Activated T-helper 1 cell treated with anti-CD3 and anti-CD28 coated beads, Interleukin-12 subunit alpha, Interleukin-12 subunit beta, Interleukin-2, Interleukin-4 antibody, amounts not matched to agents 30 ng/mL and 10 ng/mL and 1 ng/mL, durations not matched to agents 14 hours and 24 hours and 36 hours (primary cell): ENCODE measurements around the gene MAST1. TPM values are rescaled to one million over a fixed set of nuclear protein-coding genes. Genes with fewer than 3 reads are reported as not detected.

Experiments used
- DNase-seq: peaks from one replicate; pipeline ENCODE4 v3.0.0; 2021; ENCODE audit warnings: low spot score
- H3K27ac Mint-ChIP-seq: one replicate; pipeline ENCODE4 v1.8.0; 2021; ENCODE audit warnings: mild to moderate bottlenecking, mixed read lengths
- H3K27me3 Mint-ChIP-seq: one replicate; pipeline ENCODE4 v1.8.0; 2022; ENCODE audit warnings: mild to moderate bottlenecking, moderate library complexity, mixed read lengths; ENCODE audit not compliant: insufficient read depth
- H3K36me3 Mint-ChIP-seq: one replicate; pipeline ENCODE4 v1.8.0; 2021; ENCODE audit warnings: low read depth, mixed read lengths
- H3K4me1 Mint-ChIP-seq: one replicate; pipeline ENCODE4 v1.8.0; 2021; ENCODE audit warnings: low read depth, mixed read lengths
- H3K4me3 Mint-ChIP-seq: one replicate; pipeline ENCODE4 v1.8.0; 2021; ENCODE audit warnings: mild to moderate bottlenecking, moderate library complexity, mixed read lengths
- H3K9me3 Mint-ChIP-seq: one replicate; pipeline ENCODE4 v1.8.0; 2021; ENCODE audit warnings: mixed read lengths
- intact Hi-C: fragments of 100-400 bp; cut with micrococcal nuclease; formaldehyde crosslinking; loops from one replicate; pipeline ENCODE4 v1.15.1; 2024
- total RNA-seq: library from RNA; stranded (reverse); gene quantifications from 2 replicates; pipeline ENCODE4 v1.2.3, GENCODE V29; 2022

The MAST1 gene
- total RNA-seq = 1.4 and 1.7 TPM in 2 replicates

DNA sequence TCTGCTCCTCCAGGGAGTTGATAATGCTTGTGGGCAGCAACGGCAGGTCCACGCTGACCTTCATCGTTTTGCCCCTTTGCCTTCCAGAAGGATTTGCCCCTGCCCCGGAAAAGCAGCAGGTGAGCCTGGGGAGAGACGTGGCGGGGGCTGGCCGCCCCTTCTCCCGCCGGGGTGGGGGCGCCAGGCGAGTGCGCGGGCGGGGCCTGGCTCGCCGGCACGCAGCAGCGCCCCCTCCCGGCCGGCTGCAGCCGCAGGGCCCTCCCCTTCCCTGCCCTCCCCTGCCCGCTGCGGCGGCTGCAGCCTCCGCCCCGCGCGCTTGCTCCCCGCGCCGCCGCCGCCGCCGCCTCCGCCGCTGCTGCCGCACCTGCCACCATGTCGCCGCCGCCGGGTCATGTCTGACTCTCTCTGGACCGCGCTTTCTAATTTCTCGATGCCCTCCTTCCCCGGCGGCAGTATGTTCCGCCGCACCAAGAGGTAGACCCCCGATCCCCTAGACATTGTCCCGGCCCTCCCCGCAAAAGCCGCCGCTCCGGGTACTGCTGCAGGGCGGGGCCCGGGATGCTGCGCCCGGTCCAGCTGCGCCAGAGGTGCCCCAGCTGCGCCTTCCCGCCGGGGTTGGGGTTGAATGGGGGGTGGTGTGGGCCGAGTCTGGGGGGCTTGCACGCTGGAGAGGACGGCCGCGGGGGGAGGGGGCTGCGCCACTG, at the start of gene MAST1:
TSS of gene MAST1 (plus strand) at position 334 of the 704 bp plus-strand sequence. CDS start at position 392, 58 bp downstream.
- peaks cover 5% of the 10 kb centered on the region for H3K36me3 Mint-ChIP-seq
- H3K4me3 Mint-ChIP-seq = peak within 1 kb of the TSS; percentile 68
- H3K9me3 Mint-ChIP-seq = no peaks in the 10 kb centered on the region
- H3K27me3 Mint-ChIP-seq = peaks cover 59% of the 10 kb centered on the region
- intact Hi-C loops = loop anchor here (5.0 kb wide), 2 partner anchors 174 to 259 kb away; no protein-coding TSS in a partner anchor
- no peak within 1 kb of the TSS for H3K27ac Mint-ChIP-seq
- peaks cover 30% of the 10 kb centered on the region for H3K4me1 Mint-ChIP-seq
- DNase-seq = peak; percentile 47

DNA sequence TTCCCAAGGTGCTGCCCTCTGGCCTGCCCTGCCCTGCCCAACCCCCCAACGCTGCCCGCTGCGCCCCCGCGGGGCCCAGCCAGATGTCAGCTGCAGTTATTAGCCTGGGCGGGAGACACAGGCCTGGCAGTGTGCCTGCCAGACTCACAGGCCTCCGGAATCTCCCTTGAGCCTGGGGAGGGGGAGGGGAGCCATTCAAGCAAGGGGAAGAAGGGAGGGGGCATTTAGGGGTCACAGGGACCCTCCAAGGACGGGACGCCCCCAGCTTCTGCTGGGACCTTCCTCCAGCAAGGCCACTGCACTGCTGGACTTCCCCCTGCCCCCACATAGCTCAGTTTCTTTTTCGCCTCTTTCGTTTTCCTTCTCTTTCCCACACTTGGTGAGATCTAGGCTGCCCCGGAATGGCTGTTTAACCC, 49.6 kb upstream of the MAST1 start:
- H3K36me3 Mint-ChIP-seq = peaks cover 10% of the 10 kb centered on the region
- H3K4me1 Mint-ChIP-seq = peaks cover 19% of the 10 kb centered on the region
- peak; percentile 15 for DNase-seq
- no peaks in the 10 kb centered on the region for H3K9me3 Mint-ChIP-seq
- H3K27me3 Mint-ChIP-seq = no peaks in the 10 kb centered on the region
- peak overlapping the region; percentile 91 for H3K4me3 Mint-ChIP-seq
- peak overlapping the region; percentile 98 for H3K27ac Mint-ChIP-seq
- intact Hi-C loops = loop anchor here (1.0 kb wide), 2 partner anchors 10 to 51 kb away; partner anchors contain the start of gene GET3

DNA sequence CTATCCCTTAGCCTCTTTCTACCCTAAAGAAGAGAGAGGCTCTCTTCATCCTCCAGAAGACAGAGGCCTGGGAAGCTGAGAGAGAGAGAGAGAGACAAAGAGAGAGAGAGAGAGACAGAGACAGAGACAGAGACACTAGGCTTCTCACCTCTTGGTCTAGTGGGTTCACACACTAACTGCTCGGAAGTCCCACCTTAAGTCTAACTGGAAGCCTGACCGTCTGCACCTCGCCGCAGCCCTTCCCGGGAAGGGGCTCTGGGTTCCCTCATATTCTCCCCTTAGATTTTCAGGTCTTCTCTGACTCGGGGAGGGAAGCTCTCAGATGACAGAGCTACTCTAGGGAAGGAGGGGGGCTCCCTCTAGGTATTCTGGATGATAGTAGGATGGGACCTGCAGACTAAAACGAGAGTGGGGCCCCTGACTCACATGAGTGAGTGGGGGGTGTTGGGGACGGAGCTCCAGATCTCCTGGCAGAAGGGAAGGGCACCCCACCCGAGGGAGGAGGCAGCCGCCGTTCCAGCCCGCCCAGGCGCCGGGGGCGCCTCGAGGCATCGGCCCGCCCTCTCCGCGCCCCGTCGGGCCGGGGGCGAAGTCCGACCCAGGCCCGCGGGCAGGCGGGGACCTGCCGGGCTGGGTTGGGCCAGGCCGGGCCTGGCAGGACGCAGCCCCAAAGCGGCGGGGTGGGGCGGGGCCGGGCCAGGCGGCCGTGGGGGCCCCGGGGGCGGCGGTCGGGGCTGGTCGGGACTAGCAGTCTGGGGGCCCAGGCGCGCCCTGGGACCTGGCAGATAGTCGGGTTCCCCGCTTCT, 49.0 kb upstream of the MAST1 start:
- peak overlapping the region; percentile 91 for H3K4me3 Mint-ChIP-seq
- intact Hi-C loops = loop anchor here (1.0 kb wide), 2 partner anchors 11 to 52 kb away; partner anchors contain the start of gene GET3
- H3K4me1 Mint-ChIP-seq = peaks cover 23% of the 10 kb centered on the region

DNA sequence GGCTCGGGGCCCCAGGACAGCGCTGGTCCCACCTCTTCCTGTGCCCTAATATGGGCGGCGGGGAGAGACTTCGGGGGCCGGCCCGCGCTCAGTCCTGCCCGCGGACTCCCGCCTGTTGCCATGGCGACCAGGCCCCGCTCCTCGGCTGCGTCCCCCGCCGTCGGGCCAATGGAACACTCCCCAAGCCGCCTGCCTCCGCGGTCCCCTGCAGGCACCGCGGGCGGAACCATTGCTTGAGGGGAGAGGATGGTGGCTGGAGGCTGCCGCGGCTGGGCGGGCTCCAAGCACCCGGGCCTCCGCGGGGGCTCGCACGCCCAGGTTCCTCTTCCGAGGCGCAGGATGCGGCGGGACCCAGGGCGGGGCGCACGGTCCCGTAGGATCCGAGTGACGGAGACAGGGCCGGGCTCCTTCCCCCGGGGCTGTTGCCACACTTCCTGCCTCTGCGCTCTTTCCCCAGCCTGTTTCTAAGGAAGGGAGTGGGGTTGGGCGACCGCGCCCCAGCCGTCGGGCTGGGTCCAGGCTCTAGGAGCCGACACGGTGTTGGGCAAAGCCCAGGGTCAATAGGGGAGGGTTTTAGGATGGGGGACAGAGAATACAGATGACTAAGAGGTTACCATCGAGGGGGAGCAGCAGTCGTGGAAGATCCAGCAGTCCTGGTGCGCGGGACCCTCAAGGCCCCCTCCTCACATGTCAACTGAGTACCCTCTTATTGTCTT, 48.3 kb upstream of the MAST1 start:
- H3K4me3 Mint-ChIP-seq = peak overlapping the region; percentile 97
- DNase-seq = peak; percentile 94
- intact Hi-C loops = loop anchor here (1.0 to 5.0 kb wide), 6 partner anchors 12 to 1703 kb away; partner anchors contain the start of genes CALR, GET3, LDLR and TNPO2
- H3K9me3 Mint-ChIP-seq = no peaks in the 10 kb centered on the region
- peaks cover 30% of the 10 kb centered on the region for H3K4me1 Mint-ChIP-seq
- no peaks in the 10 kb centered on the region for H3K27me3 Mint-ChIP-seq
- peaks cover 13% of the 10 kb centered on the region for H3K36me3 Mint-ChIP-seq
- H3K27ac Mint-ChIP-seq = peak overlapping the region; percentile 91

More for the DNA sequence above, 49.0 kb upstream of the MAST1 start:
- H3K36me3 Mint-ChIP-seq = peaks cover 13% of the 10 kb centered on the region
- no peaks in the 10 kb centered on the region for H3K27me3 Mint-ChIP-seq
- H3K9me3 Mint-ChIP-seq = no peaks in the 10 kb centered on the region
- H3K27ac Mint-ChIP-seq = peak overlapping the region; percentile 98
- no peak for DNase-seq

DNA sequence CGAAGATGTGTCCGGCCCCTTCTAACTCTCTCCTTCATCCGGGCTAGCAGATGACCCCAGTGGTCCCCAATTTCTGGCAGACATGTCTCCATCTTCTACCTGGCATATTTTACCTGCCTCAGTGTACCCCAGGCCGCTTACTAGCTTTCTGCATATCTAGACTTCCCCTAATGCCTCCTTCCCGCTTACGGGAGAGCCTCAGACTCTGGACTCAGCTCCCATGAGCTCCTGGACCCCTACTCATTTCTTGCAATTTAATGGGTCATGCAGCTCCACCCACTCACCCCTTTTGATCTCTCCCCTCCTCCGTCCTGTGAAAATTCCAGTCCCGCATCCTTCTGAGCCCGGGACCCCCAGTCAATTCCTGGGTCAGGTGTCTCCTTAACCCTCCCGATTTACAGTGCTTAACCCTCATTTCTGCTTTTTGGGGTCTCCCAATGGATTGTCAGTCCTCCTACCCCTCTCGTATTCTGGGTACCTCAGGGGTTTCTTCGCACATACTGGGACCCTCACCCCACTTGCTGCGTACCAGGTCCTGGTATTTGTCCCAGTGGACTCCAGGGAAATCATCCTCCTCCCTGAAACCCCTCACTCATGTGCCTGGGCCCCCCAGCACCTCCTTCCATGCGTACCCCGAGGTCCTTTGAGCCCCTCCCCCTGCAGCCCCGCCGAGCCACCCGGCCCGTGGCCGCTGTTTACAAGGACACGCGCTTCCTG, 47.5 kb upstream of the MAST1 start:
- intact Hi-C loops = loop anchor here (1.0 to 5.0 kb wide), 5 partner anchors 8 to 1703 kb away; partner anchors contain the start of genes CALR, LDLR and TNPO2
- Mint-ChIP-seq H3K4me3 (peak overlapping the region; percentile 97), H3K9me3 (no peaks in the 10 kb centered on the region), H3K27ac (peak overlapping the region; percentile 91), H3K27me3 (no peaks in the 10 kb centered on the region), H3K36me3 (peaks cover 13% of the 10 kb centered on the region), H3K4me1 (peaks cover 32% of the 10 kb centered on the region)
- no peak for DNase-seq

DNA sequence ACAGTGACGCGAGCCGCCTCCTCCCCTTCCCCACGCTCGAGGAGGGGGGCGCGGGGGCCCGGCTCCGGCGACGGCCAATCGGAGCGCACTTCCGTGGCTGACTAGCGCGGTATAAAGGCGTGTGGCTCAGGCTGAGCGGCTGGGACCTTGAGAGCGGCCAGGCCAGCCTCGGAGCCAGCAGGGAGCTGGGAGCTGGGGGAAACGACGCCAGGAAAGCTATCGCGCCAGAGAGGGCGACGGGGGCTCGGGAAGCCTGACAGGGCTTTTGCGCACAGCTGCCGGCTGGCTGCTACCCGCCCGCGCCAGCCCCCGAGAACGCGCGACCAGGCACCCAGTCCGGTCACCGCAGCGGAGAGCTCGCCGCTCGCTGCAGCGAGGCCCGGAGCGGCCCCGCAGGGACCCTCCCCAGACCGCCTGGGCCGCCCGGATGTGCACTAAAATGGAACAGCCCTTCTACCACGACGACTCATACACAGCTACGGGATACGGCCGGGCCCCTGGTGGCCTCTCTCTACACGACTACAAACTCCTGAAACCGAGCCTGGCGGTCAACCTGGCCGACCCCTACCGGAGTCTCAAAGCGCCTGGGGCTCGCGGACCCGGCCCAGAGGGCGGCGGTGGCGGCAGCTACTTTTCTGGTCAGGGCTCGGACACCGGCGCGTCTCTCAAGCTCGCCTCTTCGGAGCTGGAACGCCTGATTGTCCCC, 46.8 kb upstream of the MAST1 start, which contains the start of gene JUNB:
TSS of gene JUNB (plus strand) at position 142 of the 706 bp plus-strand sequence. CDS start at position 428, 286 bp downstream.
- H3K9me3 Mint-ChIP-seq = no peaks in the 10 kb centered on the region
- peak within 1 kb of the TSS; percentile 97 for H3K4me3 Mint-ChIP-seq
- intact Hi-C loops = loop anchor here (1.0 to 5.0 kb wide), 5 partner anchors 9 to 1704 kb away; partner anchors contain the start of genes CALR, LDLR and TNPO2
- H3K4me1 Mint-ChIP-seq = peaks cover 39% of the 10 kb centered on the region
- peak within 1 kb of the TSS; percentile 97 for H3K27ac Mint-ChIP-seq
- no peaks in the 10 kb centered on the region for H3K27me3 Mint-ChIP-seq
- DNase-seq = peak; percentile 97
- H3K36me3 Mint-ChIP-seq = peaks cover 15% of the 10 kb centered on the region

DNA sequence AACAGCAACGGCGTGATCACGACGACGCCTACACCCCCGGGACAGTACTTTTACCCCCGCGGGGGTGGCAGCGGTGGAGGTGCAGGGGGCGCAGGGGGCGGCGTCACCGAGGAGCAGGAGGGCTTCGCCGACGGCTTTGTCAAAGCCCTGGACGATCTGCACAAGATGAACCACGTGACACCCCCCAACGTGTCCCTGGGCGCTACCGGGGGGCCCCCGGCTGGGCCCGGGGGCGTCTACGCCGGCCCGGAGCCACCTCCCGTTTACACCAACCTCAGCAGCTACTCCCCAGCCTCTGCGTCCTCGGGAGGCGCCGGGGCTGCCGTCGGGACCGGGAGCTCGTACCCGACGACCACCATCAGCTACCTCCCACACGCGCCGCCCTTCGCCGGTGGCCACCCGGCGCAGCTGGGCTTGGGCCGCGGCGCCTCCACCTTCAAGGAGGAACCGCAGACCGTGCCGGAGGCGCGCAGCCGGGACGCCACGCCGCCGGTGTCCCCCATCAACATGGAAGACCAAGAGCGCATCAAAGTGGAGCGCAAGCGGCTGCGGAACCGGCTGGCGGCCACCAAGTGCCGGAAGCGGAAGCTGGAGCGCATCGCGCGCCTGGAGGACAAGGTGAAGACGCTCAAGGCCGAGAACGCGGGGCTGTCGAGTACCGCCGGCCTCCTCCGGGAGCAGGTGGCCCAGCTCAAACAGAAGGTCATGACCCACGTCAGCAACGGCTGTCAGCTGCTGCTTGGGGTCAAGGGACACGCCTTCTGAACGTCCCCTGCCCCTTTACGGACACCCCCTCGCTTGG, 46.1 kb upstream of the MAST1 start:
- Mint-ChIP-seq H3K4me3 (peak overlapping the region; percentile 97), H3K4me1 (peaks cover 44% of the 10 kb centered on the region), H3K36me3 (peaks cover 17% of the 10 kb centered on the region), H3K27me3 (no peaks in the 10 kb centered on the region), H3K27ac (peak overlapping the region; percentile 97), H3K9me3 (no peaks in the 10 kb centered on the region)
- DNase-seq = peak; percentile 73
- intact Hi-C loops = loop anchor here (5.0 kb wide), 1 partner anchor 1705 kb away; the partner anchor contains the start of gene LDLR

DNA sequence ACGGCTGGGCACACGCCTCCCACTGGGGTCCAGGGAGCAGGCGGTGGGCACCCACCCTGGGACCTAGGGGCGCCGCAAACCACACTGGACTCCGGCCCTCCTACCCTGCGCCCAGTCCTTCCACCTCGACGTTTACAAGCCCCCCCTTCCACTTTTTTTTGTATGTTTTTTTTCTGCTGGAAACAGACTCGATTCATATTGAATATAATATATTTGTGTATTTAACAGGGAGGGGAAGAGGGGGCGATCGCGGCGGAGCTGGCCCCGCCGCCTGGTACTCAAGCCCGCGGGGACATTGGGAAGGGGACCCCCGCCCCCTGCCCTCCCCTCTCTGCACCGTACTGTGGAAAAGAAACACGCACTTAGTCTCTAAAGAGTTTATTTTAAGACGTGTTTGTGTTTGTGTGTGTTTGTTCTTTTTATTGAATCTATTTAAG, 45.4 kb upstream of the MAST1 start:
- Mint-ChIP-seq H3K36me3 (peaks cover 17% of the 10 kb centered on the region), H3K4me3 (peak overlapping the region; percentile 97), H3K4me1 (peaks cover 44% of the 10 kb centered on the region), H3K9me3 (no peaks in the 10 kb centered on the region), H3K27ac (peak overlapping the region; percentile 97), H3K27me3 (no peaks in the 10 kb centered on the region)
- intact Hi-C loops = loop anchor here (5.0 kb wide), 1 partner anchor 1706 kb away; the partner anchor contains the start of gene LDLR
- DNase-seq = no peak

DNA sequence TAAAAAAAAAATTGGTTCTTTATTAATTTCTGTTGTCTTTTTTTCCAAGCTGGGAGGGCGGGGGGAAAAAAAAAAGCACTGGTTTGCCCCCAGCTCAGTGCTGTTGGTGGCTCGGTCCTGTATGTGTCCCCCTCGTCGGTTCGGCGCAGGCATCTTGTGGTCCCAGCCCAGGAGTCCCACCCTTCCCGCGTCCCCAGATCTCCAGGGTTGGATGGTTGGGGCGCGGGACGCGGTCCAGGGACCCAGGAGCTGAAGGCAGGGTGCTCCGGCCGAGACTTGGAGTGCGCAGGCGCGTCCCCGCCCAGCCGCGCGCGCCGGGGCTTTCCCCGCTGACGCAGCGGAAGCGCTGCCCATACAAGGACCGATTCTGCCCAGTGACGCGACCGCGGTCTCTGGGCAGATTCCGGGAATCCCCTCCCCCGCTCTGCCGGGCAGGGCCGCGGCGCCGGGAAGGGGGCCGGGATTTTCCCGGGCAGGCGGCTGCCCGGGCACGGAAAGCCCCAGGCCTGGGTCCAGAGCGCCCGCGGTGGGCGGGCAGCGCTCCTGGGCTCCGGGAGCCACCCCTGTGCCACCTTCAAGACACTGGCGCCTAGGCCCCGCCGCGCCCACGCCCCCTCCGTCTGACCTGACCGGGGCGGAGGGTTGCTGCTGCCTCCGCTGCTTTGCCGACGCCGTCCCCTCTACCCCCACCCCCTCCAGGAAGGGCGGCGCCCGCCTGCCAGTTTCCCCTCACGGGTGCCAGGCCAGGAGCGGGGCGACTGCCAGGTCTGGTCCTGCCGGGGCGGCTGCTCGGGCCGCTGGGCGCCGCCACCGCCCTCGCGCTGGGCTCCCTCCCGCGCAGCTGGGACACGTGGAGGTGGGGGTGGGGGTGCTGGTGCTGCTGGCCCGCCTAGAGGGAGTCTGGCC, 44.8 kb upstream of the MAST1 start:
- Mint-ChIP-seq H3K4me3 (peak overlapping the region; percentile 97), H3K9me3 (no peaks in the 10 kb centered on the region), H3K4me1 (peaks cover 44% of the 10 kb centered on the region), H3K27ac (peak overlapping the region; percentile 97), H3K36me3 (peaks cover 17% of the 10 kb centered on the region), H3K27me3 (no peaks in the 10 kb centered on the region)
- peak; percentile 93 for DNase-seq
- intact Hi-C loops = loop anchor here (1.0 to 5.0 kb wide), 2 partner anchors 73 to 1706 kb away; partner anchors contain the start of gene LDLR
